K562 (cell line): ENCODE measurements around the gene TENT4A. TPM values are rescaled to one million over a fixed set of nuclear protein-coding genes. Genes with fewer than 3 reads are reported as not detected.

Experiments
- ATAC-seq: fragments of 200-7000 bp; cut with Tn5 transposase; 3 replicates; pipeline ENCODE4 v1.9.1; 2020; ENCODE audit warnings: moderate library complexity
- BruUV-seq: library from RNA; stranded (reverse); fragments of 400-500 nt; replicated peaks from 2 replicates; lab custom pipeline; 2021; lab: Mats Ljungman, UMichigan
- CTCF ChIA-PET: fragments of 300-600 bp; formaldehyde crosslinking; extraction: SDS; loops from one replicate; lab custom pipeline; 2021; ENCODE audit warnings: low intra/inter-chr PET ratio; lab: Yijun Ruan, JAX
- POLR2A ChIA-PET: fragments of 300-600, 350-650 bp; sonication (Branson Sonifier 250); formaldehyde crosslinking; extraction: SDS; loops from one replicate; lab custom pipeline; 2021; ENCODE audit warnings: antibody characterized with exemption, inconsistent platforms; lab: Yijun Ruan, JAX
- DNase-seq, 4 experiments: peaks; one replicate each; pipeline versions ENCODE4 v3.0.0 to v3.0.0-alpha.2; 2011 to 2018; ENCODE audit warnings: low spot score in 3 of 4, mixed read lengths in 3 of 4; ENCODE audit errors: extremely low read depth in 1 of 4
- FAIRE-seq: peaks from 2 replicates; lab custom pipeline; 2011; peaks lifted over from hg19 to GRCh38; lab: Jason Lieb, UNC
- H2AFZ ChIP-seq: 2 replicates; pipeline ENCODE4 v1.6.0; 2011; ENCODE audit warnings: low read depth, low read length, control low read depth, inconsistent platforms
- H3K27ac ChIP-seq: fragments of 200-600 bp; 3 replicates; pipeline ENCODE4 v1.8.0; 2011; ENCODE audit warnings: low read depth, mild to moderate bottlenecking, control low read depth, inconsistent platforms, low read length, moderate library complexity, mixed read lengths; ENCODE audit errors: extremely low read depth
- H3K27me3 ChIP-seq, 2 experiments: fragments of 300-600 bp in 1 of 2; 2 replicates in 1 of 2; 3 replicates in 1 of 2; pipeline versions ENCODE4 v1.6.0 to v1.8.0; 2011; ENCODE audit warnings: inconsistent platforms in 2 of 2, low read length in 2 of 2, mild to moderate bottlenecking in 1 of 2, mixed read lengths in 1 of 2, moderate library complexity in 1 of 2; ENCODE audit not compliant: control insufficient read depth in 2 of 2, insufficient read depth in 2 of 2
- H3K36me3 ChIP-seq: fragments of 300-600 bp; 3 replicates; pipeline ENCODE4 v1.8.0; 2011; ENCODE audit warnings: mild to moderate bottlenecking, low read length, inconsistent platforms; ENCODE audit not compliant: control insufficient read depth, insufficient read depth
- H3K4me1 ChIP-seq, 2 experiments: fragments of 200-600 bp in 1 of 2; replicated peaks in 1 of 2; 2 replicates in 1 of 2; 3 replicates in 1 of 2; pipeline versions ENCODE4 v1.5.1 to v1.8.0; 2011; ENCODE audit warnings: inconsistent platforms in 2 of 2, low read length in 2 of 2, mild to moderate bottlenecking in 1 of 2, mixed read lengths in 1 of 2, moderate library complexity in 1 of 2; ENCODE audit not compliant: control insufficient read depth in 2 of 2, insufficient read depth in 2 of 2
- H3K4me2 ChIP-seq: 2 replicates; pipeline ENCODE4 v1.6.1; 2011; ENCODE audit warnings: low read length, control low read depth, inconsistent platforms, mixed read lengths; ENCODE audit not compliant: insufficient read depth
- H3K4me3 ChIP-seq: fragments of 200-600 bp; sonication (generic), shearing (Covaris generic); 2 replicates; pipeline ENCODE4 v1.5.1; 2016; ENCODE audit warnings: control low read depth, inconsistent platforms
- H3K79me2 ChIP-seq: fragments of 200-600 bp; 3 replicates; pipeline ENCODE4 v1.8.0; 2011; ENCODE audit warnings: low read length, inconsistent platforms; ENCODE audit not compliant: control insufficient read depth, insufficient read depth
- H3K9ac ChIP-seq, 2 experiments: 2 replicates each; pipeline versions ENCODE4 v1.6.0 to v1.6.1; 2011; ENCODE audit warnings: low read depth in 2 of 2, low read length in 2 of 2, control low read depth in 1 of 2, inconsistent platforms in 1 of 2, mild to moderate bottlenecking in 1 of 2, mixed read lengths in 1 of 2; ENCODE audit not compliant: insufficient read depth in 1 of 2
- H3K9me1 ChIP-seq: one replicate; pipeline ENCODE4 v1.6.0; 2011; ENCODE audit warnings: inconsistent platforms, mild to moderate bottlenecking, low read length, moderate library complexity; ENCODE audit not compliant: control insufficient read depth, insufficient read depth
- H3K9me3 ChIP-seq: replicated peaks from 2 replicates; pipeline ENCODE4 v1.5.1; 2011; ENCODE audit warnings: low read depth, low read length, inconsistent platforms; ENCODE audit not compliant: control insufficient read depth, insufficient read depth
- H4K20me1 ChIP-seq: replicated peaks from 2 replicates; pipeline ENCODE4 v1.6.1; 2011; ENCODE audit warnings: low read length, inconsistent platforms, mixed read lengths; ENCODE audit not compliant: control insufficient read depth, insufficient read depth
- FOSL1 ChIP-seq: fragments of 200-800 bp; sonication (Bioruptor generic); conservative IDR thresholded peaks from 2 replicates; pipeline ENCODE4 v1.6.1; 2016; ENCODE audit warnings: missing genetic modification characterization, missing compliant biosample characterization
- NFE2 ChIP-seq: IDR thresholded peaks from 2 replicates; pipeline ENCODE4 v1.6.1; 2014; ENCODE audit warnings: antibody characterized with exemption, low read depth
- POLR2AphosphoS2 ChIP-seq: IDR thresholded peaks from 2 replicates; pipeline ENCODE4 v1.6.1; 2012; ENCODE audit warnings: low read length, improper control_type of control experiment
- ZNF3 ChIP-seq: fragments of 250-450 bp; sonication (Bioruptor Pico); IDR thresholded peaks from 2 replicates; pipeline ENCODE4 v1.5.0; 2021; ENCODE audit warnings: mild to moderate bottlenecking, moderate library complexity
- WGBS: fragments of 100-300 bp; shearing (Covaris generic); methylation state at CpG from one replicate; pipeline ENCODE4 v1.1.6; 2016; ENCODE audit warnings: low coverage, mixed read lengths; ENCODE audit not compliant: insufficient coverage; ENCODE audit errors: missing lambda C conversion rate; 5-methylcytosine and 5-hydroxymethylcytosine counted together
- in situ Hi-C: fragments of 300-500 bp; cut with MboI; formaldehyde crosslinking; loops from 4 replicates; pipeline ENCODE4 v1.15.0; 2018; ENCODE audit warnings: inconsistent platforms, mixed read lengths
- intact Hi-C: fragments of 100-400 bp; cut with micrococcal nuclease; formaldehyde crosslinking; loops from 2 replicates; pipeline ENCODE4 v1.14.2; 2022
- polyA plus RNA-seq, 8 experiments: library from polyadenylated mRNA; depleted of rRNA in 4 of 8; stranded (reverse) in 5 of 8; unstranded in 3 of 8; fragments of >200 nt; fragmentation: Nextera tagmentation in 2 of 8; fragmentation: Illumina TruSeq in 1 of 8; extraction: Ambion mirVana in 2 of 8; extraction: Trizol in 1 of 8; gene quantifications; 2 replicates each; pipeline versions ENCODE4 v1.2.1 to v1.2.3, GENCODE V29; 2011 to 2014; ENCODE audit warnings: inconsistent platforms in 1 of 8, missing spikeins in 1 of 8
- total RNA-seq, 7 experiments: library from RNA; depleted of rRNA in 6 of 7; stranded (reverse); fragments of >200 nt in 6 of 7; fragmentation: Illumina TruSeq in 2 of 7; extraction: Trizol in 2 of 7; gene quantifications; 2 replicates each; pipeline versions ENCODE4 v1.2.1 to v1.2.3, GENCODE V29; 2011 to 2021; ENCODE audit warnings: low replicate concordance in 1 of 7
- TF ChIP-seq, protein P1 (sequence below), 2 experiments: fragments of 450-650 bp in 1 of 2; sonication (generic) in 1 of 2; formaldehyde crosslinking in 1 of 2; IDR thresholded peaks in 1 of 2; conservative IDR thresholded peaks in 1 of 2; 2 replicates each; pipeline versions ENCODE4 v1.6.1 to v1.8.1; 2016 to 2023; ENCODE audit warnings: mild to moderate bottlenecking in 2 of 2, moderate library complexity in 2 of 2, inconsistent platforms in 1 of 2, missing genetic modification reagents in 1 of 2

TENT4A gene
- total and polyA plus RNA-seq, 9 of the 15 experiments (the other 6 are each of a cell fraction or from before 2014, with no cell fraction given), result 1.3 to 27.3 (median 13.0) TPM

DNA sequence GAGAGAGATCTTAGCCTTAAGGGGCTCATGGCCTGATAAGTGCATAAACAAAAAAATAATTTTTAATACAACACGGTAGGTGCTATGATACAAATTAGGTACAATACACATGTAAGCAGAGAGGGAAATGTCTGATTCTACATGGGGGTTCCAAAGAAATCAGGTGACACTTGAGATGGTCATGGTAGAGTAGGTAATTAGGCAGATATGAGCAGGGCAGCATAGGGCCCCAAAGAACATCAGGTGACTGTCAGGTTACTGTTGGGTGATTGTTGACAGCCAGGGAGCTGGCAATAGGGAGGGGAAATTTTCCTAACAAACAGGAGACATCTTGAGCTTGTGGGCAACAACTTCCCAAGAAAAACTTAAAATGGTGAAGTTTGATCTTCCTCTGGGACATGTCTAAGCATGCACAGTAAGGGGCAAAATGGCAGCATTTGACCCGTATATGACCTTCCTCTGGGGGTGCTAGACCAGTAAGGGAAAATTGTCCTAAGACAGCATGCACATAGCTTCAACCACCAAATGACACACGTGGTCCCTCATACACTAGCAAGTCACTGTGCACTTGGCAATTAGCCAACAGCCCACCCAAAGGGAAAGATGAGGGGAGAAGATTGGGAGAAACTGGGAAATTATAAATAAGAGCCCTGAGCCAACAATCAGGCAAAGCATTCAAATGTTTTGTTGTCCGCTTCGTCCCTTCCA, 37.3 kb upstream of the TENT4A start (continued):
- 0 out of 2 replicates have a peak, but pooled peaks have one; percentile 19 for TF ChIP-seq NFE2

DNA sequence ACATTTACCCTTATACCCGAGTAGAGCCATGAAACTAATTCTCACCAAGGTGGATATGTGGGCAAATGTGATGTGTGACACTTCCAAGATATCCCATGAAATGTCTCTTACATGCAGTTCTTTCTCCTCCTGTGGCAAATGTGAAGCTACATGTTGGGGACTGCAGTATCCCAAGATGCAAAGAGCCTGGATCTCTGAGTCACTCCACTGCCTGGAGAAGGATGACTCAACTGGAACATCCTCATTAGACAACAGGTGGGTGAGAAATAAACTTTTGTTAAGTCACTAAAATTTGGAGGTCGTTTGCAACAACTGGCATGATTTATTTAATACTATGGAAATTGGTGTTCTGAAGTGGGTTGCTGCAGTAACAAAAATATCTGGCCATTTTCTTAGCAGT, 36.5 kb upstream of the TENT4A start:
- Histone ChIP-seq H3K4me3 (no peak overlapping the region), H3K9me3 (peaks cover 2% of the 10 kb centered on the region; the same call in 1 of the 2 replicates), H3K9me1 (no peaks in the 10 kb centered on the region), H3K27me3 (peaks cover 0 to 5% of the 10 kb centered on the region in 2 experiments; a peak in 2 of 5 replicates), H4K20me1 (no peaks in the 10 kb centered on the region), H3K27ac (no peak overlapping the region), H3K79me2 (no peaks in the 10 kb centered on the region), H2AFZ (no peak overlapping the region), H3K4me1 (no peaks in the 10 kb centered on the region; a peak in 1 of 5 replicates), H3K9ac (no peak overlapping the region), H3K36me3 (no peaks in the 10 kb centered on the region), H3K4me2 (no peak overlapping the region)
- POLR2A ChIA-PET, result interaction anchor here (1.2 to 1.7 kb wide), 2 partner anchors 8 to 12 kb away, joined by 4 read pairs; no protein-coding TSS in a partner anchor
- WGBS, result 0% methylated on average over 2 of the region's 2 CpGs
- BruUV-seq, result no TSS peak
- FAIRE-seq (no peak), ATAC-seq (no peak), DNase-seq (no peak)
- CTCF ChIA-PET, result no interaction called here
- in situ Hi-C loops (no loop called here), intact Hi-C loops (no loop called here)
- TF ChIP-seq ZNF3 (CRISPR knock-in tag), result no peak
- TF ChIP-seq POLR2AphosphoS2, result no peak
- TF ChIP-seq, protein P1, sequence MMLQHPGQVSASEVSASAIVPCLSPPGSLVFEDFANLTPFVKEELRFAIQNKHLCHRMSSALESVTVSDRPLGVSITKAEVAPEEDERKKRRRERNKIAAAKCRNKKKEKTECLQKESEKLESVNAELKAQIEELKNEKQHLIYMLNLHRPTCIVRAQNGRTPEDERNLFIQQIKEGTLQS (IDR thresholded peaks at IDR 0.05), result peak; percentile 62
- TF ChIP-seq, protein P1 (CRISPR knock-in tag; conservative IDR thresholded peaks at IDR 0.05), result no peak
- TF ChIP-seq FOSL1, result 0 out of 2 replicates have a peak, but pooled peaks have one; percentile 13
